Sciatic nerve (tissue), 2 donors: Measurements from ENCODE around the gene FNDC11. TPM values are rescaled to one million over a fixed set of nuclear protein-coding genes. Genes with fewer than 3 reads are reported as not detected.

Experiments
- ATAC-seq: fragments of 200-7000 bp; cut with Tn5 transposase; one replicate; pipeline ENCODE4 v1.9.1; 2020; ENCODE audit warnings: mild to moderate bottlenecking, moderate library complexity
- DNase-seq: peaks from one replicate; pipeline ENCODE4 v3.0.0-alpha.2; 2020; ENCODE audit warnings: low spot score
- intact Hi-C: fragments of 100-400 bp; cut with DNase I; formaldehyde crosslinking; loops from one replicate; pipeline ENCODE4 v1.14.2; 2022
- total RNA-seq: library from RNA; stranded (reverse); fragmentation: NEBNext Ultra II Directional; extraction: Animal tissue kit (Norgen Biotek cat#: 25700); gene quantifications from one replicate; pipeline ENCODE4 v1.2.1, GENCODE V29; 2021
- donor health status: DM: no; HTN: no; CAD: no.
- donor health status: DM: no; HTN: no; CAD: no.

The FNDC11 gene
- total RNA-seq, 1 donor from 2014 or later: 0.94 TPM

GRCh38 chr20:63522091-63522868 lies 31.7 kb upstream of the FNDC11 start:
- ATAC-seq (no peak), DNase-seq (peak; percentile 59)
- intact Hi-C loops: no loop called here

DNA sequence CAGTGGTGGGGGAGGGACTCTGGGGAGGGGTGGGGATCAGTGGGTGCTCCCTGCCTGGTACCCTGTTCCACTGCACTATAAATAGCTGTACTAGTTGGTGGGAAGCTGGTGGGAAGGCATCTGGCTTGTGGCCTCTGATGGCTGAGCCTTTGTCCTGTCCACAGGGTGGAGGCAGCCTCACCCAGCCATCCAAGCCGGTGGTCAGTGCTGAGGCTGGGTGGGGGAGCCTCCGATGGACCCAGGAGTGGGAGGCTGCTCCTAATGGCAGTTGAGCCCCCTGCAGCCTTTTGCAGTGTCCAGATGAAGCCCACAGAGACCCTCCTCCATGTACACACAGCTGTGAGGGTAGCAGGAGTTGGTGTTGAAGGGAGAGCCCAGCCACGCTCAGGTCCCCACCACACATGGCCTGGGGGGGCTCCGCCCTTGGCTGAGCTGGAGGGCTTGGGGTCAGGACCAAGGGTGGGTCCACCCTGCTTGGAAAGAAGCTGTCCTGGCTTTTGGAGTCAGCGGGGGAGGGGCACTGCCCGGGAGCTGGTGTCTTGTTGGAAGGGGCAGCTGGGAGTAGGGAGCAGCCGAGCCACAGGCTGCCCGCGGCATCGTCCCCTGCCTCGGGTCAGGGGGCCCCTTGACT lies 30.9 kb upstream of the FNDC11 start:
- DNase-seq (peak; percentile 63), ATAC-seq (no peak)
- intact Hi-C loops: no loop called here

DNA sequence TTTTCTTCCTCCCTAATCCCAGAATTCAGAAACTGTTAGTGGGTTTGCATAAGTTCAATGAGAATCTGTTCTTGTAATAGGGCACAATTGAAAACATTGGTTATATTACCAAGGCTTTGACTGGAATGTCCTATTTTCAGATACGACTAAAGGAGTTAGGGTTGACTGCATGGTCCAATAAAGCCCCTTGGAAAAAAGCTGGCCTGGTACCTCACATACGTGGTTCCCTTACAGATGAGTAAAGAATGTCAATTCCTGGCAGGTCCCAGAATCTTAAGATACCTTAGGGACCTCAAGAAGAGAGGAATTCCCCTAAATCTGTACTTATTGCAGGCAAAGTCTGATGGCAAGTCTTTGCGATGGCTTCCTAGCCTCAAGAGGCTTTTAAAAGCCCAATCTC lies 28.8 kb upstream of the FNDC11 start:
- DNase-seq (no peak), ATAC-seq (no peak)
- intact Hi-C loops: no loop called here

GRCh38 chr20:63525971-63526370 lies 28.0 kb upstream of the FNDC11 start:
- ATAC-seq (no peak), DNase-seq (no peak)
- intact Hi-C loops: no loop called here

- DNase-seq (no peak), ATAC-seq (no peak)
- intact Hi-C loops: no loop called here
These were observed 26.8 kb upstream of the FNDC11 start for GRCh38 chr20:63527184-63527583.

- ATAC-seq (no peak), DNase-seq (peak; percentile 55)
- intact Hi-C loops: no loop called here
These were observed 24.6 kb upstream of the FNDC11 start for GRCh38 chr20:63529180-63529860.

GRCh38 chr20:63529861-63530787 lies 23.8 kb upstream of the FNDC11 start:
- no peak for ATAC-seq
- intact Hi-C loops: loop anchor here (10.0 kb wide), 1 partner anchor 335 kb away; the partner anchor contains the start of genes ABHD16B and TPD52L2
- peak; percentile 59 for DNase-seq

DNA sequence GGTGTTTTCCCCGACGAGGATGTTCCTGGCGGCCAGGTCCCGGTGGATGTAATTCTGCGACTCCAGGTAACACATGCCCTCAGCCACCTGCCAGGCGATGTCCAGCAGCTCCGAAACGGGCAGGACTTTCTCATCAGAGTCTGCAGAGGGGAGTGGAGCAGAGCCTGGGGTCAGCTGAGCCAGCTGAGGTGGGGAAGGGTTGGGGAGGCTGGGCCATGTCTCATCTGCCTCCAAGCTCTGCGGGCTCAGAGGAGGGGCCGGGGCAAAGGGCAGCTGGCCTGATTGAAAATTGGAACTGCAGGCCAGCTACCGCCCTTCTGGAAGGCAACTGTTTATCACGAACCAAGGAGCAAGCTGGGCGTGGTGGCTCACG lies 23.2 kb upstream of the FNDC11 start:
- intact Hi-C loops: loop anchor here (10.0 kb wide), 1 partner anchor 334 kb away; the partner anchor contains the start of genes ABHD16B and TPD52L2
- ATAC-seq: no peak
- DNase-seq: no peak

DNA sequence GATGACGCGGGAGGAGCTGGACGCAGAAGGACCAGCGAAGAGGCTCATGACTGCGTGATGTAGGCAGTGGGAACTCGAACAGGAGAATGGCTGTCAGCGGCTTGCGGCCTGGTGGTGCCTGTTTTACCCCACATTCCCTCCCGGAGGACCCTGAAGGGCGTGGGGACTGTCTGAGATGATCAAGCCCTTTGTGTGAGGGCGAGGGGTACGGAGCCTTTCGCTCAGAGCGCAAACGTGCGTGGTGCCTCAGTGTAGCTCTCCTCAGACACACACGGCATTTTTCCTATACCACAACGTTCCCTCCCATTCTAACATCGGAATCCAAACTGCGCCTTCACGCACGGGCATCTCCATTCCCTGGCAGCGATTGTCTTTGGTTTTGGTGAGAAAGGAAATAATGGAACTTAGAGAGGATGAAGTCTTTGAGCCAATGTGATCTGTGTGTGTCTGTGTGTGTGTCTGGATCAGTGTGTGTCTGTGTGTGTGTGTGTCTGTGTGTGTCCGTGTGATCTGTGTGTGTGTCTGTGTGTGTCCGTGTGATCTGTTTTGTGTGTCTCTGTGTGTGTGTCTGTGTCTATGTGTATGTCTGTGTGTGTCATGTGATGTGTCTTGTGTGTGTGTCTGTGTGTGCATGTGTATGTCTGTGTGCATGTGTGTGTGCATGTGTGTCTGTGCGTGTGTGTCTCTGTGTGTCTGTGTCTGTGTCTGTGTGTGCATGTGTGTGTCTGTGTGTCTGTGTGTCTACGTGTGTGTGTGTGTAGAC lies 22.1 kb upstream of the FNDC11 start:
- intact Hi-C loops: loop anchor here (10.0 kb wide), 1 partner anchor 333 kb away; the partner anchor contains the start of genes ABHD16B and TPD52L2
- ATAC-seq (no peak), DNase-seq (no peak)

- ATAC-seq (no peak), DNase-seq (peak; percentile 57)
- intact Hi-C loops: loop anchor here (10.0 kb wide), 1 partner anchor 332 kb away; the partner anchor contains the start of genes ABHD16B and TPD52L2
These were observed 21.4 kb upstream of the FNDC11 start for GRCh38 chr20:63532449-63532971.

DNA sequence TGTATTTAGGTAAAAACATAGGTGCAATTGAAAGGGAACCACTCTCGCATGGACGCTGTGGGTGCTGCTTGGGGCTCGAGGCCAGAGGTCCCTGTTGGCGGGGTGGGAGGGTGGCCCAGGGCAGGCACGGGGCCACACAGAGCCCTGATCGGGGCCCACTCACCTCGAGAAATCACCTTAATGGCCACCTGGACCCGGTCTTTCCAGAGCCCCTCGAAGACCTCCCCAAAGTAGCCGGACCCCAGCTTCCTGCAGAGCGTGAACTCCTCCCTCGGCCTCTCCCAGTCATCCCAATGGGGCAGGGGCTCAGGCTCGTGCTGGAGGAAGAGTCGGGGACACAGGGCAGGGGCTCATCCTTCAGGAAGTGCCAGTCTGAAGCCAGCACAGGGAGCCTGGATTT lies 20.6 kb upstream of the FNDC11 start:
- no peak for ATAC-seq

GRCh38 chr20:63533871-63534393 lies 20.0 kb upstream of the FNDC11 start:
- intact Hi-C loops: loop anchor here (10.0 kb wide), 1 partner anchor 331 kb away; the partner anchor contains the start of genes ABHD16B and TPD52L2
- no peak for ATAC-seq
- no peak for DNase-seq

More for the DNA sequence above, 20.6 kb upstream of the FNDC11 start:
- DNase-seq: no peak
- intact Hi-C loops: loop anchor here (10.0 kb wide), 1 partner anchor 331 kb away; the partner anchor contains the start of genes ABHD16B and TPD52L2

- ATAC-seq (no peak), DNase-seq (no peak)
- intact Hi-C loops: loop anchor here (10.0 kb wide), 1 partner anchor 330 kb away; the partner anchor contains the start of genes ABHD16B and TPD52L2
These were observed 19.5 kb upstream of the FNDC11 start for GRCh38 chr20:63534427-63534830.

- no peak for DNase-seq
- peak; percentile 11 for ATAC-seq
- intact Hi-C loops: loop anchor here (5.0 to 10.0 kb wide), 2 partner anchors 330 to 442 kb away; partner anchors contain the start of genes ABHD16B, SAMD10 and TPD52L2
These were observed 18.9 kb upstream of the FNDC11 start for GRCh38 chr20:63534831-63535651.

GRCh38 chr20:63536241-63536977 lies 17.6 kb upstream of the FNDC11 start:
- no peak for DNase-seq
- intact Hi-C loops: loop anchor here (5.0 to 10.0 kb wide), 2 partner anchors 328 to 441 kb away; partner anchors contain the start of genes ABHD16B, SAMD10 and TPD52L2
- ATAC-seq: no peak
